DND-41 (cell line): ENCODE measurements around the gene TTLL10.

Experiments used
- ATAC-seq: fragments of 200-7000 bp; cut with Tn5 transposase; 3 replicates; pipeline ENCODE4 v1.9.1; 2021; ENCODE audit warnings: low read depth; ENCODE audit not compliant: insufficient read depth
- DNase-seq: peaks from one replicate; pipeline ENCODE4 v3.0.0-alpha.2; 2020
- H2AFZ ChIP-seq: 2 replicates; pipeline ENCODE4 v1.6.0; 2012; ENCODE audit warnings: low read depth, low read length
- H3K27ac ChIP-seq: 2 replicates; pipeline ENCODE4 v1.5.1; 2012; ENCODE audit warnings: low read length, inconsistent platforms
- H3K27me3 ChIP-seq: fragments of 200-600 bp; sonication (generic); 2 replicates; pipeline ENCODE4 v1.6.0; 2012; ENCODE audit warnings: low read length, mild to moderate bottlenecking, inconsistent platforms; ENCODE audit not compliant: insufficient read depth, poor library complexity
- H3K36me3 ChIP-seq: 2 replicates; pipeline ENCODE4 v1.5.1; 2012; ENCODE audit warnings: low read length, inconsistent platforms; ENCODE audit not compliant: insufficient read depth
- H3K4me1 ChIP-seq: 2 replicates; pipeline ENCODE4 v1.5.1; 2012; ENCODE audit warnings: mild to moderate bottlenecking, low read length; ENCODE audit not compliant: insufficient read depth
- H3K4me2 ChIP-seq: 2 replicates; pipeline ENCODE4 v1.6.0; 2012; ENCODE audit warnings: mild to moderate bottlenecking, moderate library complexity, low read length, inconsistent platforms; ENCODE audit not compliant: insufficient read depth
- H3K4me3 ChIP-seq, 2 experiments: fragments of 200-600 bp in 1 of 2; shearing (Covaris generic) in 1 of 2; 2 replicates each; pipeline ENCODE4 v1.5.1; 2012 to 2016; ENCODE audit warnings: inconsistent platforms in 2 of 2, low read length in 2 of 2, mild to moderate bottlenecking in 2 of 2, low read depth in 1 of 2, moderate library complexity in 1 of 2
- H3K79me2 ChIP-seq: 2 replicates; pipeline ENCODE4 v1.6.0; 2012; ENCODE audit warnings: low read length, inconsistent platforms; ENCODE audit not compliant: insufficient read depth
- H3K9ac ChIP-seq: 2 replicates; pipeline ENCODE4 v1.6.0; 2012; ENCODE audit warnings: low read depth, mild to moderate bottlenecking, inconsistent platforms, low read length, moderate library complexity
- H3K9me3 ChIP-seq: 2 replicates; pipeline ENCODE4 v1.5.1; 2012; ENCODE audit warnings: low read length, moderate library complexity, mild to moderate bottlenecking, inconsistent platforms; ENCODE audit not compliant: insufficient read depth, severe bottlenecking
- H4K20me1 ChIP-seq: 2 replicates; pipeline ENCODE4 v1.6.0; 2012; ENCODE audit warnings: low read length; ENCODE audit not compliant: insufficient read depth
- CTCF ChIP-seq: IDR thresholded peaks from 2 replicates; pipeline ENCODE4 v1.5.1; 2012; ENCODE audit warnings: borderline replicate concordance, low read length, moderate library complexity, mild to moderate bottlenecking; ENCODE audit not compliant: poor library complexity, severe bottlenecking; ENCODE audit errors: extremely low read depth
- EZH2 ChIP-seq: IDR thresholded peaks from 3 replicates; pipeline ENCODE4 v1.6.1; 2012; ENCODE audit warnings: borderline replicate concordance, low read depth, mild to moderate bottlenecking, moderate library complexity, low read length, inconsistent platforms; ENCODE audit not compliant: severe bottlenecking

Gene TTLL10

GRCh38 chr1:1162597-1163537 lies 10.8 kb upstream of the TTLL10 start:
- no peak overlapping the region for H3K4me2 ChIP-seq
- no peaks in the 10 kb centered on the region for H3K4me1 ChIP-seq
- no peaks in the 10 kb centered on the region for H3K27me3 ChIP-seq
- H3K4me3 ChIP-seq: no peak overlapping the region
- TF ChIP-seq CTCF: no peak
- no peak for TF ChIP-seq EZH2
- no peak overlapping the region for H2AFZ ChIP-seq
- H3K9me3 ChIP-seq: no peaks in the 10 kb centered on the region
- ATAC-seq: no peak
- H3K27ac ChIP-seq: no peak overlapping the region
- H4K20me1 ChIP-seq: no peaks in the 10 kb centered on the region
- no peaks in the 10 kb centered on the region for H3K79me2 ChIP-seq
- no peaks in the 10 kb centered on the region for H3K36me3 ChIP-seq
- no peak for DNase-seq
- H3K9ac ChIP-seq: no peak overlapping the region

GRCh38 chr1:1163538-1164070 lies 10.1 kb upstream of the TTLL10 start:
- H3K9ac ChIP-seq: no peak overlapping the region
- no peak overlapping the region for H3K27ac ChIP-seq
- no peak overlapping the region for H3K4me2 ChIP-seq
- TF ChIP-seq CTCF (no peak), EZH2 (no peak)
- H2AFZ ChIP-seq: no peak overlapping the region
- no peaks in the 10 kb centered on the region for H3K9me3 ChIP-seq
- H3K79me2 ChIP-seq: no peaks in the 10 kb centered on the region
- ATAC-seq (no peak), DNase-seq (no peak)
- no peaks in the 10 kb centered on the region for H3K36me3 ChIP-seq
- no peaks in the 10 kb centered on the region for H3K4me1 ChIP-seq
- no peaks in the 10 kb centered on the region for H4K20me1 ChIP-seq
- H3K4me3 ChIP-seq: no peak overlapping the region
- no peaks in the 10 kb centered on the region for H3K27me3 ChIP-seq

DNA sequence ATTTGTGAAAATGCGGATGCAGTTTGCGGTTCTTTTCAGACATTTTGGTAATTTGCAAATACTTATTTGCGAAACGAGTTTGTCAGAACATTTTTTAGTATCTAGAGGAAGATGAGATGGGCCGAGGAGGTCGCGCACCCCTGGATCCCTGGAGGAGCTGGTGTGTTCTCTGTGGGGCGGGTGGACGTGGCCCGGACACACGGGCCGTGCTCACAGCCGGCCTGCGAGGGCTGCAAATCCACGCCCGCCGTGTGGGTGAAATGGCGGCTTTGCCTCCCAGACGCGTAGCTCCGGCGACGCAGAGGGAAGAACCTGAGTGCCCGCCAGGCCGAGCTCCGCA lies 9.3 kb upstream of the TTLL10 start:
- H3K36me3 ChIP-seq: no peaks in the 10 kb centered on the region
- no peaks in the 10 kb centered on the region for H3K4me1 ChIP-seq
- no peak overlapping the region for H3K27ac ChIP-seq
- no peaks in the 10 kb centered on the region for H3K27me3 ChIP-seq
- H3K4me2 ChIP-seq: no peak overlapping the region
- no peak for TF ChIP-seq EZH2
- TF ChIP-seq CTCF: no peak
- no peak for DNase-seq
- no peaks in the 10 kb centered on the region for H3K9me3 ChIP-seq
- no peak overlapping the region for H3K4me3 ChIP-seq
- H3K9ac ChIP-seq: no peak overlapping the region
- H4K20me1 ChIP-seq: no peaks in the 10 kb centered on the region
- no peak for ATAC-seq
- no peak overlapping the region for H2AFZ ChIP-seq
- no peaks in the 10 kb centered on the region for H3K79me2 ChIP-seq
